Endothelial cell (in vitro differentiated cells): ENCODE data around the gene PRR15L. TPM values are rescaled to one million over a fixed set of nuclear protein-coding genes. Genes with fewer than 3 reads are reported as not detected.

Experiments
- DNase-seq: peaks from one replicate; pipeline ENCODE4 v3.0.0; 2021; ENCODE audit warnings: low spot score
- H3K27ac Mint-ChIP-seq: one replicate; pipeline ENCODE4 v1.8.0; 2021; ENCODE audit warnings: mixed read lengths, inconsistent platforms; ENCODE audit not compliant: unreplicated experiment
- H3K27me3 Mint-ChIP-seq: one replicate; pipeline ENCODE4 v1.8.0; 2021; ENCODE audit warnings: mild to moderate bottlenecking, moderate library complexity, mixed read lengths, inconsistent platforms; ENCODE audit not compliant: unreplicated experiment
- H3K36me3 Mint-ChIP-seq: one replicate; pipeline ENCODE4 v1.8.0; 2021; ENCODE audit warnings: mild to moderate bottlenecking, low read depth, mixed read lengths, inconsistent platforms; ENCODE audit not compliant: unreplicated experiment
- H3K4me1 Mint-ChIP-seq: one replicate; pipeline ENCODE4 v1.8.0; 2021; ENCODE audit warnings: mild to moderate bottlenecking, mixed read lengths, inconsistent platforms; ENCODE audit not compliant: unreplicated experiment
- H3K4me3 Mint-ChIP-seq: one replicate; pipeline ENCODE4 v1.8.0; 2021; ENCODE audit warnings: mild to moderate bottlenecking, mixed read lengths, inconsistent platforms; ENCODE audit not compliant: unreplicated experiment
- H3K9me3 Mint-ChIP-seq: one replicate; pipeline ENCODE4 v1.8.0; 2021; ENCODE audit warnings: mixed read lengths, inconsistent platforms; ENCODE audit not compliant: unreplicated experiment
- CTCF ChIP-seq: fragments of 200-600 bp; sonication (generic); IDR thresholded peaks from one replicate; pipeline ENCODE4 v1.5.0; 2021; ENCODE audit warnings: antibody characterized with exemption; ENCODE audit not compliant: unreplicated experiment
- total RNA-seq: library from RNA; stranded (reverse); fragmentation: NEBNext Ultra II Directional; extraction: Animal tissue kit (Norgen Biotek cat#: 25700); gene quantifications from one replicate; pipeline ENCODE4 v1.2.1, GENCODE V29; 2021; ENCODE audit not compliant: unreplicated experiment

The PRR15L gene
- total RNA-seq, 1 donor from 2014 or later = not detected

GRCh38 chr17:47949946-47950345, 7.7 kb downstream of the PRR15L start:
- Mint-ChIP-seq H3K4me1 (peaks cover 10% of the 10 kb centered on the region), H3K27ac (no peak overlapping the region), H3K36me3 (peaks cover 2% of the 10 kb centered on the region), H3K27me3 (peaks cover 8% of the 10 kb centered on the region), H3K4me3 (no peak overlapping the region), H3K9me3 (no peaks in the 10 kb centered on the region)
- TF ChIP-seq CTCF = no peak
- DNase-seq = no peak

- DNase-seq = peak; percentile 96
- peak overlapping the region; percentile 45 for H3K4me3 Mint-ChIP-seq
- TF ChIP-seq CTCF = peak; percentile 78
- peaks cover 10% of the 10 kb centered on the region for H3K4me1 Mint-ChIP-seq
- H3K27me3 Mint-ChIP-seq = peaks cover 8% of the 10 kb centered on the region
- H3K36me3 Mint-ChIP-seq = peaks cover 4% of the 10 kb centered on the region
- no peaks in the 10 kb centered on the region for H3K9me3 Mint-ChIP-seq
- H3K27ac Mint-ChIP-seq = no peak overlapping the region
Observed at GRCh38 chr17:47949197-47949759, 8.4 kb downstream of the PRR15L start.

- no peak for TF ChIP-seq CTCF
- Mint-ChIP-seq H3K27me3 (peaks cover 8% of the 10 kb centered on the region), H3K4me3 (peak overlapping the region; percentile 20), H3K27ac (no peak overlapping the region), H3K4me1 (peaks cover 10% of the 10 kb centered on the region), H3K9me3 (no peaks in the 10 kb centered on the region), H3K36me3 (peaks cover 4% of the 10 kb centered on the region)
- DNase-seq = no peak
Observed at GRCh38 chr17:47948706-47949196, 8.9 kb downstream of the PRR15L start.

GRCh38 chr17:47946929-47947397, 10.7 kb downstream of the PRR15L start:
- TF ChIP-seq CTCF = peak; percentile 88
- Mint-ChIP-seq H3K4me3 (no peak overlapping the region), H3K27ac (no peak overlapping the region), H3K27me3 (peaks cover 7% of the 10 kb centered on the region), H3K9me3 (no peaks in the 10 kb centered on the region), H3K4me1 (peaks cover 16% of the 10 kb centered on the region), H3K36me3 (peaks cover 4% of the 10 kb centered on the region)
- peak; percentile 70 for DNase-seq

- TF ChIP-seq CTCF = no peak
Observed at GRCh38 chr17:47946516-47946915, 11.2 kb downstream of the PRR15L start.

More at GRCh38 chr17:47946516-47946915, 11.2 kb downstream of the PRR15L start:
- Mint-ChIP-seq H3K27ac (no peak overlapping the region), H3K9me3 (no peaks in the 10 kb centered on the region), H3K27me3 (peaks cover 7% of the 10 kb centered on the region), H3K36me3 (peaks cover 4% of the 10 kb centered on the region), H3K4me3 (no peak overlapping the region), H3K4me1 (peaks cover 18% of the 10 kb centered on the region)
- no peak for DNase-seq
